Stimulated activated CD4-positive, alpha-beta T cell treated with anti-CD3 and anti-CD28 coated beads, TNF-alpha, amount 100 ng/mL, for 4 hours (primary cell): Measurements from ENCODE around the gene MYO5B.
"Not testable (repeated sequence)": the region's sequence is repeated elsewhere in the genome, so short reads cannot be mapped to it uniquely, and the experiment has no call there.

Experiments used
- DNase-seq, 3 experiments: peaks; one replicate each; pipeline ENCODE4 v3.0.0-alpha.2; 2020; ENCODE audit warnings: low read depth in 3 of 3

MYO5B gene

GRCh38 chr18:50104421-50104820 is 90.5 kb downstream of the MYO5B start:
- DNase-seq, result no peak

DNA sequence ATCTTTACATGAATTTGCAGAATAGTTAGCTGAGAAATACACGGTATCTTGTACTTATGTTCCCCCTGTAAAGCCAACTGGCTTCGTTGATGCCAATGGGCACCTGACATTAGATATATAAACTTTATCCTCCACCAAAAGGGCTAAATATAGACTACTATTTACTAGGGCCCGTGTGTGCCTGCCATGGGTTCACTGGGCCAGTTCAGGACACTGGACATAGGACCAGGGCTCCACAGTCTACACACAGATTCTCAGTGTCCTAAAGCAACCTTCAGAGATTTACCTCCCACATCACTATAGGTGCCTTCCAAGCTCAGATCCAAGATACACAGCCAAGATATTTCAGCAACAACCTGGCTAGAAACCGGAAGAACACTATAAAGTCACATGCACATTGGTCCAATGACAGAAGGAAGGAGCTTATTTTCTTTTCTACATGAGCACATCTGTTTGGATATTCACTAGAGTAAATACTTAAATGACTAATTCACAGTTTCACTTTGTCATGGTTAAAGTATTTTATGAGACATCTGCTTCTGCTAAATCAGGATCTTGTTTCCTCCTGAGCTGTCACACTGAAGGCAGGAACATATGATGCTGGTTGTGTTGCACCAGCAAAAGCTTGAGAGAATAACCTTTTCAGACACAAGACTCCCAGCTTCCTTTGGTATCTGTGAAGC is 95.1 kb downstream of the MYO5B start:
- no peak for DNase-seq

DNA sequence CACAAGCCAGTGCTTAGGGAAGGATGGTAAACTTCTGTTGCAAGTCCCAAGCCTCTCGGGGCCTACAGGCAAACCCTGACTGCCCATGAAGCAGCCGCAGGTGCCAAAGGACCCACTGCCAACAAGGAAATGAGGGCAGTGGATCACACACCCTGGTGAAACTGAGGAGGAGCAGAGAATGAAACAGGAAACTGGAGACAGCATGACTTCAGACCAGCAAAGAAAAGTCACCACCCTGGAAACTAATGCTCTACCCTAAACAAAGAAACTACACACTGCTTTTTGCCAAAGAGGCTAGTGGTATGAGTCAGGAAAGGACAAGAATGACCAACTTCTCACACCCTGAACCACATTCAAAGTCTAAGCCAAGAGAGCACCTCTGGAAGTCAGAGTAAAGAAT is 97.2 kb downstream of the MYO5B start:
- no peak for DNase-seq

DNA sequence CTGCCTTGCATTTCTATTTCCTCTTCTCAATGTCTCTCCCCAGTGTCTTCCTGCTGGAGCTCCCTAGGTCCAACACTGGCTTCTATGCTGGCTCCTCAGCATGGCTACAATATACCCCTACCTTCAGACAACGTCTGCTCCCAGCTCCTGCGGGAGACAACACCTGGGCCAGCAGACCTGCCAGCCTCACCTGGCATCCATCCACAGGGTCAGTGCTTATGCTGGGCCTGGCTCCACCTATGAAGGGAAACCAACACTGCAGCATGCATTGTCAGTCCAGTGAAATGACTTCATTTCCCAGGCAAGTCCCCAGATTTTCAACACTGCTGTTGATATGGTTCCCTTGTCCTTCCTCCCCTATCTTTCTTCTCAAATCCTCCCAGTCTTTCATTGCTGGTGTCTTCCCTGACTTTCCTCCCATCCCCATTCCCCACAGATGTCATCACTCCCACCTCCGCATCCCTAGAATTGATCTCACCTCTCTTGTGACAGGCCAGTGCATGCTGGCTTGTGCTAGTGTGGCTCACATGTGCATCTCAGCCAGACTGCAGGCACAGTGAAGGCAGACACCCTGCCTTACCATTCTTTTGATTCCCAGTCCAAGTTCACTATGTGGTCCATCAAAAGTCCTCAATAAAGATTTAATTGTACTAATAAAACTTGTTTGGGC is 98.0 kb downstream of the MYO5B start:
- no peak for DNase-seq

DNA sequence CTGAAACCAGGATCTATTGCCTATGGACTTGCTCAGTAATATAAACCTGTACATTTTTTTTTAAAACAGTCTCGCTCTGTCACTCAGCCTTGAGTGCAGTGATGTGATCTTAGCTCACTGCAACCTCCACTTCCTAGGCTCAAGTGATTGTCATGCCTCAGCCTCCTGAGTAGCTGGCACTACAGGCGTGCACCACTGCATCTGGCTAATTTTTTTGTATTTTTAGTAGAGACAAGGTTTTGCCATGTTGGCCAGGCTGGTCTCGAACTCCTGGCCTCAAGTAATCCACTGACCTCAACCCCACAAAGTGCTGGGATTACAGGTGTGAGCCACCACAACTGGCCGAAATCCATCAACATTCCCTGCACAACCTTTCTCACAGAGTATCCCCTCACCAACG is 100.2 kb downstream of the MYO5B start:
- not testable (repeated sequence) for DNase-seq

DNA sequence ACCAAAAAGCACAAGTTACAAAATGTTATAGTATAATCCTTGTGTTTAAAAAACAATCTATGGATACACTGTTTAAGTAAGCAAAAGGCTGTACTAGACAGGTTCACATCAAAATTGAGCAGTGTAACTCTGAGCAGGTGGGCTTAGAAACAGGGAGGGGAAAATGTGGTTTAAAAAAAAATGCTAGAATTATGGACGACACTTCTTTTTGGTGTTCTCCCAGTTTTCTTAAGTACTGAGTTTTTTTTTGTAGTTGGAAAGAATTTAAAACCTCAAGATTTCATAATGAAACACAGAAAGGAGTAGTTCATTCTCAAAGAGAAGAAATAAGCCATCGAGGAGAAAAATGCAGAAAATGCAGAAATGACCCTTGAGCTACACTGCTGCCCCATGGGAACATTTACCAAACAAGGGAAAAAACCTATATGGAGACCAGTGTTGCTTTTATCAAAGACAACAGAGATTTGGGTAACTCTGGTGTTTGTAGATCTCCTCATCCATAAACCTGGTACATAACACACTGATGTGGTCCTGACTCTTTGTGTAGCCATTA is 100.7 kb downstream of the MYO5B start:
- no peak for DNase-seq

DNA sequence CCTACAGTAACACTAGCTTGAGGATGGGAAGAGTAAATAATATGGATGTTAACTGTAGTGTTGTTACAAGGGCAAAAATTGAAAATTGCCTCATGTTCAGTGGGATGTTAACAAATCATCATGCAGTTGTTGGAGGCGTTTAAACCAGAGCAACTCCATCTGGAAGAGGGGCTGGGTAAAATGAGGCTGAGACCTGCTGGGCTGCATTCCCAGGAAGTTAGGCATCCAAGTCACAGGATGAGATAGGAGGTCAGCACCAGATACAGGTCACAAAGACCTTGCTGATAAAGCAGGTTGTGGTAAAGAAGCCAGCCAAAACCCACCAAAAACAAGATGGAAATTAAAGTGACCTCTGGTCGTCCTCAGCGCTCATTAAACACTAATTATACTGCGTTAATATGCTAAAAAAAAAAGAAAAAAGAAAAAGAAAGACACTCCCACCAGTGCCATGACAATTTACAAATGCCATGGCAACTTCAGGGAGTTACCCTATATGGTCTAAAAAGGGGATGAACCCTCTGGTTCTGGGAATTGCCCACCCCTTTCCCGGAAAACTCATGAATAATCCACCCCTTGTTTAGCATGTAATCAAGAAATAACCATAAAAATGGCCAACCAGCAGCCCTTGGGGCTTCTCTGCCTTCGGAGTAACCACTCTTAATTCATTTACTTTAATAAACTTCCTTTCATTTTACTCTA is 101.4 kb downstream of the MYO5B start:
- DNase-seq, result no peak

DNA sequence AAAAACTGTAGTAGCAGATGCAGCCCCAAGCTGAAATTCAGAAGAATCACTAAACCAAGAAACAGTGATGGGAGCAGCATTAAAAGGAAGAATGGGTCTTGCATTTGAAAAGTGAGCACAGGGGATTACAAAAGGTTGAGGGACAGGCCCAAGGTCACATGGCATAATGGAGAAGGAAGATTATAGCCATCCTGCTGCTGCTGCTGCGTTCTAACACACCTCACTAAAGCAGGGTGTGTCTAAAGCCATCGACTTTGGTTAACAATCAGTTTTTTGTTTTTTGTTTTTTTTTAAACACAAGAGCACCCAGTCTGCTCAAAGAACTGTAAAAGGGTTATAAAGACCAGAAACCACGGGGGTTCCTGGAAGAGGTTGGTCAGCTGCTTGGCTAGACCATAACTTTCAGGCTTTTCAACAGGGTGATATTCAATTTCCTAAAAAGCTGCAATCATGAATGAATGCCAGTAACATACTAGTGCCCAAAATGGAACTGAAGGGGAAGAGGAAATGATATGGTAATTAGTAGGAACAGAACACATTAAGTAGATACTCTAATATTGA is 102.6 kb downstream of the MYO5B start:
- no peak for DNase-seq

DNA sequence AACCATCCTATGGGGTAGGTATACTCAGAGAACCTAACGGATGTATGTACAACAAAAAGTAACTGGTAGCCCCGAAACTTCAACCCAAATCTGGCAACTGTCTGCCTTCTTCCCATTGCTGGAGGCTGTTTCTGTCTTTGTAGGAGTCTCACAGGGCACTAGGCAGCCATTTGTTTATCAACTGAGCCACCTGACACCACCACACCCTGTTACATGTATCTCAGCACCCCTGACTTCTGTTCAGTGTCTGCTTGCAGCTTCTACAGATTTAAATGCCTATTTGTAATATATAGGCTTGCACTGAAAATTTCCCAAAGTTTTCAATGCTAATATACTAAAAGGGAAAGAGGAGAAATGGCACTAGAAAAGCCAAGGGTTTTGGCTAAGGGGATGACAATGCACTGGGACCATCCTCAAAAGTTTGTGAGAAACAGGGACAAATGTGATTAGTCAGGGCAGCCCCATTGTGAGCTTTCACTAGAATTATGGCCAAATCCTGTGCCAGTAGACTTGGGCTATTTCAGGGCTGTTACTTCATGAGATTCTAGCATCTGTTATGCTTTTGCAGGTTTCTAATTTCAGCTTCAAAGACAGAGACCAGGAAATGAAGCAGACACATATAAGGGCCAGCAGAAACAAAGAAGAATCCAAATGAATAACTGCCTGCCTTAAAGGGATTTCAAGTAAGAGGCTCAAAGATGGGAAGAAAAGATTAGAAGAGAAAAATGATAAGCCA is 103.3 kb downstream of the MYO5B start:
- DNase-seq, result no peak

GRCh38 chr18:50090370-50091312 is 104.3 kb downstream of the MYO5B start:
- DNase-seq, result no peak

DNA sequence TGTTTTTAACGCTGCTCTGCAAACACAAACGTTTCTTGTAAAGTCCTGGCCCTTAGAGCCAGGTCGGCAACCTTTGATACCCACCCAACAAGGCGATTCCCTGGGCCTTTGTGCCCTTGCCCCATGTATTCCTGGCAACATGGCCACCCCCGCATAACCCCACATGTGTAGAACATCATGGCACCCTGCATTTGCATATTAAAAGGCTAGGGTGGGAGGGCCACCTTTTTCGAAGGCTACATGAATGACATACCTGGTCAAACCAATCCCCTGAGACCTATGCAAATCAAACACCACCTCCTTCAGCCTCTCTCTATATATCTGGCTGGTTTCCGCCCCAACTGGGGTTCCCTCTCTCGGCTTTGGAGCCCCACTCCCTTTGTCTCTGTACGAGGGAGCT is 105.2 kb downstream of the MYO5B start:
- no peak for DNase-seq

DNA sequence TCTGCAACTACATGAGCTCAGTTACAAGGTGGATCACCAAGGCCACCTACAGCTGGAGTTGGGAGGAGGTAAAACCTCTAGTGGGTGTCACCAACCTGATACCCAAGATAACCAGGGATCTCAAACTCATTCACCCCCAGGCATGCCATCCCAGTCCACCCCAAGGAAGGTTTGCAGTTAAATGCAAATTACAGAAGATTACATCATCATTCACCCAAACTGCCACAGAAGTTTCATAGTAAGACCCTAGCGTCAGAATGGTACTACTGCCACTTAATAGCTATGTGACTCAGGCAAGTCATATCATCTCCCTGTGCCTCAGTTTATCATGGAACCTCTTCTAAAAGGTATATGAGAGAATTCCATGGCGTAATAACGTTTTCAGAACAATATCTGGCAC is 111.2 kb downstream of the MYO5B start:
- DNase-seq, result no peak

- DNase-seq, result no peak
These were observed 113.9 kb downstream of the MYO5B start for GRCh38 chr18:50080932-50081560.

DNA sequence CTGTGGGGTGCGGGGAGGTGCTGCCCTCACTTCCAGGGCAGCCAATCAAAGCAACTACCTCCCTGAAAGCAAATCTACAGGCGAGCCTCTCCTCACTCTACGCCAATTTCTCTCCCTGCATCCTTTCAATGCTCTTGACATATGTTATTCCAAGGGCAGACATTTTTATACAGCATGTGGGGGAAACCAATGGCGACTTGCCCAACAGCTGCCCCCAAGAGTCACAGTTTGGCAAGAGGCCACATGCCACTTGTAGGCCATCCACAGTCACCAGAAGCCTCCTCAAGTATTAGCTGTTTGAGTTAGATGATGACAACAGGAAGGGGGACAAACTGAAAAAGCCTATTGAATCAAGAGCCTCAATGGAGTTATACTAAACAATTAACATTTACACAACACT is 114.6 kb downstream of the MYO5B start:
- DNase-seq, result no peak

DNA sequence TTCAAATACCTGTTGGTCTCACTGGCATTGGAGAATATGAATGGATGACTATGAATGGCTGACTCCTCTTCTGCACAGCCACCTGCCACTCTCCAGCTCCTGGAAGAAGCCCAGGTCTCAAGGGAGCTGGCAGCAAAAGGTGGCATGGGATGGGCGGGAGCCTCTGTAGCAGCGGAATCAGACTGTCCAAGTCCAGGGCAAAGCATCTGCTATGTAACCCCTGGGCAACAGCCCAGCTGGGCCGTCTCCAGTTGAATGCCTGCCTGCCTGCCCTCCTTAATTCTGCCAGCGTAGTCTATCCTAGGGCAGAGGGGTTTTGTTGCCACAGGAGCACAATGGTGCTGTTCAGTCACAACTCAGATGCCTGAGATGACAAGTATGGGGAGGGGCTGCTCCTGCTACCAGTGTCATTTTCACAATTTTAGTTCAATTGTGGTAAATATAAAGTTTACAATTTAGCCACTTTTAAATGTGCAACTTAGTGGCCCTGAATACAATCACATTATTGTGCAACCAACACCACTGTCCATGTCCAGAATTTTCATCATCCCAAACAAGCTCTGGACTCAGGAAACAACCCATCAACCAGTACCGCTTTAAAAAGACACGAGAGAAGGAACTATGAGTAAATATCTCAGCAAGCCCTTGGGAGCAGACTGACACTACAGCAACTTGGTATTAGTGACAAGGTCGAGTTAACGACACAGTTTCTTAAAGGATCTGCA is 115.2 kb downstream of the MYO5B start:
- no peak for DNase-seq

- DNase-seq, result no peak
These were observed 118.7 kb downstream of the MYO5B start for GRCh38 chr18:50076277-50076676.

DNA sequence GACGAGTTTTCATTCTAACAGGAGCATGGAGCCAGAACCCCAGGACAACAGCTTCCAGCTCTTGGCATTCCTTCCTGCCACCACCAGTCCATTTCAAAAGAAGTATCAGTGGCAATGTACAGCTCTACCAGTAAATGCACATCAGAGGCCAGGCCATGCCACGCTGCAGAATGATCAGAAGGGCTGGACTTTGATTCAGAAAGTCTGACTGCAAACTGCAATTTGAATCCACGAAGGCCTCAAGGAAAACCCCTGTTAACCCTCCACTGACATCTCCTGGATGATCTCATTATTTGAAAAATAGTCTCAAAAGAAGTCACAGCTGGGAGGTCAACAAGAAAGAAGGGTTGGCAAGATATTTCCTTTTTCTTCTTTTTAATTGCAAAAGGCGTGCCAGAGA is 119.2 kb downstream of the MYO5B start:
- no peak for DNase-seq

- no peak for DNase-seq
These were observed 120.5 kb downstream of the MYO5B start for GRCh38 chr18:50074404-50074803.

DNA sequence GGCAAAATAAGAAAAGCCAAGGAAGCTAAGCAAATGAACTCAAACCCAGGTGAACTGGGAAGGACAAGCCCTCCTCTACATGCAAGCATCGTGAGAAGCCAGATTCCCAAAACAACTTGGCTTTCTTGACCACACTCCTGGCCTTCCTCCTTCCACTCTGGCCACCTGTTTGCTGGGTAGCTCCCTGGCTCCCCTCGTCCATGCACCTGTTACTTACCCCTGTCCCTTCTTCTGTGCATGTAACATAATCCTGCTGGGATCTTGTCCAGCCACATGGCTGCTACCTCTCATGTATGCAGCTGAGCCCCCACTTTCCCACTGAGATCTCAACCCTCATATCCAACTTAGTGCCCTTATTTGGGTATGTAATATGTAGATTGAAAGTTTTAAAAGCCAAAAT is 121.6 kb downstream of the MYO5B start:
- DNase-seq, result no peak

GRCh38 chr18:50072146-50072545 is 122.8 kb downstream of the MYO5B start:
- no peak for DNase-seq
